GM18517 (cell line): Measurements from ENCODE around the gene GADD45B.
"Not testable (repeated sequence)": the region's sequence is repeated elsewhere in the genome, so short reads cannot be mapped to it uniquely, and the experiment has no call there.

Source experiments
- ATAC-seq: cut with Tn5 transposase; IDR thresholded peaks from one replicate; pipeline ENCODE4 v1.9.1; 2021; ENCODE audit warnings: mild to moderate bottlenecking, moderate library complexity; ENCODE audit not compliant: unreplicated experiment

The GADD45B gene

GRCh38 chr19:2443785-2444182 is 32.1 kb upstream of the GADD45B start:
- ATAC-seq, result no peak

DNA sequence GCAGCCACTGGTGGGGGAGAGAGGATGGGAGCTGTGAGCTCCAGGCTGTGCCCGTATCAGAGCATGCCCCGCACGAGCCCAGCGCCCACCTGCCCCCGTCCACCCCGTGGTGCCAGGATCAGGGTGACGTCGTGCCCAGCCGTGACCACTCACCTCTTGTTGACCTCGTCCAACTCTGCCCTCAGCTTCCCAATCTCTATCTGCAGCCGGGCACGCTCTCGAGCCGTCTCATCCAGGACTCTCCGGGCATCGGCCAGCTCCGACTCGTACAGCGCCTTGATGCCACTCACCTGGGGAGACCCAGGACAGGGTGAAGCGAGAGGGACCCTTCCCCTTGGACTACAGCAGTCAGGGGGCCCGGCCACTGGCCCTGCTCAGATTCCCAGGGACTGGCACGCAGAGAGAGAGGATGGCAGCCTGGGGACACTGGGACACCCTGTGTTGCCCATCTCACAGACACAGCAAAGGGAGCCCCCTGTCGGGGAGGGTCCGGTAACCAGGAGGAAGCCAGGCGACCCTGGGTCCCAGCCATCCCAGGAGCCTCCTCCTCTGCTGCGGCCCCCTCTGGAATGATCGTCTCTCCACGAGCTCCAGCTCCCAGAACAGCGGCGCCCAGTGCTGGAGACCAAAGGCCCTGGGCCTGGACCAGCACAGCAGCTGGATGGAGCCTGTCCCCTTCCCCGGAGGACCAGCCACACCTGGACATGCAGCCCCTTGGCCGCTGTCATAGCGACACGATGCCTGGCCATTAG is 31.5 kb upstream of the GADD45B start:
- ATAC-seq, result no peak

DNA sequence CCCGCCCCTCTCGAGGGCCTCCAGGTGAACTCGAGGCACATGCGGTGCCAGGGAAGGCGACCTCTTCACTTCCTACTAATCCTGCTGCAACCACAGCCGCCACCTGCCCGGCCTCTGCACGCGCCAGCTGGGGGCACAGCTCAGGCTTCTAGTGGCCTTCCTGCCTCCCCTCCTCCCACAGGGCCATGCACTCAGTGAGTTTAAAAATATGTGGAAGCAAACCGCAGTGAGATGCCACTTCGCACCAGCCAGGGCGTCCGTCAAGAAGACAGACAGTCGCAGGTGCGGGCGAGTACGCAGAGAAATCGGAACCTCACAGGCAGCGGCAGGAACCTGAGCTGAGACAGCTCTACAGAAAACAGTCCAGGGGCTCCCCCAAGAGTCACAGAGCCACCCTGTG is 29.5 kb upstream of the GADD45B start:
- ATAC-seq, result no peak

- ATAC-seq, result no peak
Observed at GRCh38 chr19:2449019-2449418, 26.9 kb upstream of the GADD45B start.

DNA sequence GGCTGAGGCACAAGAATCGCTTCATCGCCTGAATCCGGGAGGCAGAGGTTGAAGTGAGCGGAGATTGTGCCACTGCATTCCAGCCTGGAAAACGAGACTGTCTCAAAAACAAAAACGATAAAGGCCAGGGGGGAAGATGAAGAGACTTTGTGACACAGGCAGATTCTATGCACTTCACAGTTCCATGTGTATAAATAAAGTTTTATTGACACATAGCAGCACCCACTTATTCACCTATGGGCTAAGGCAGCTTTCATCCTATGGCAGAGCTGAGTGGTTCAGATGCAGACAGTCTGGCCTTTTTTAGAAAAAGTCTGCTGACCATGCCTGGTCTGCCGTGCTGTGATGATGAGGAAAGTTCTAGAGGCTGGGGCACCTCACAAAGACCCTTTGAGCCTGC is 24.8 kb upstream of the GADD45B start:
- no peak for ATAC-seq

DNA sequence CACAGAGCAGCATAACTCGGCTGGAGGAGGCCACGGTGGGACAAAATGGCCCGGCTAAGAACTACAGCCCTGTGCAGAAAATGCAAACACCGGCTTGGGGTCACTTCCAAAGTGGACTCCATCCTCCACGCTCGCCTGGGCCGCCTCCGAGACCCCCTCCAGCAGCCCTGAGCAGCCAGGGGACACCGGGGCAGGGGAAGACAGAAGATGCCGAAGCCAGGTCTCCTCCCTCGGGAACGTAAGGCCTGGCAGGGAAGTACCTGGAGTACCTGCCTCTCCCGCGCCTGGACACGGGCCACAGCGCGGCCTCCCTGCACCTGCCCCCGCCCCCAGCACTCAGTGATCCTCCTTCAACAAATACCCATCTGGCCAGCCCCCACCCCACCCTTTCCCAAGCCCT is 24.2 kb upstream of the GADD45B start:
- no peak for ATAC-seq

- no peak for ATAC-seq
Observed at GRCh38 chr19:2453431-2454025, 22.4 kb upstream of the GADD45B start.

- no peak for ATAC-seq
Observed at GRCh38 chr19:2454199-2454961, 21.5 kb upstream of the GADD45B start.

GRCh38 chr19:2454962-2455850 is 20.7 kb upstream of the GADD45B start:
- ATAC-seq, result no peak

GRCh38 chr19:2455851-2456570 is 19.9 kb upstream of the GADD45B start:
- ATAC-seq, result no peak

- no peak for ATAC-seq
Observed at GRCh38 chr19:2457394-2458037, 18.4 kb upstream of the GADD45B start.

GRCh38 chr19:2458054-2458453 is 17.9 kb upstream of the GADD45B start:
- no peak for ATAC-seq

GRCh38 chr19:2458776-2459175 is 17.2 kb upstream of the GADD45B start:
- not testable (repeated sequence) for ATAC-seq

- no peak for ATAC-seq
Observed at GRCh38 chr19:2460245-2460644, 15.7 kb upstream of the GADD45B start.

DNA sequence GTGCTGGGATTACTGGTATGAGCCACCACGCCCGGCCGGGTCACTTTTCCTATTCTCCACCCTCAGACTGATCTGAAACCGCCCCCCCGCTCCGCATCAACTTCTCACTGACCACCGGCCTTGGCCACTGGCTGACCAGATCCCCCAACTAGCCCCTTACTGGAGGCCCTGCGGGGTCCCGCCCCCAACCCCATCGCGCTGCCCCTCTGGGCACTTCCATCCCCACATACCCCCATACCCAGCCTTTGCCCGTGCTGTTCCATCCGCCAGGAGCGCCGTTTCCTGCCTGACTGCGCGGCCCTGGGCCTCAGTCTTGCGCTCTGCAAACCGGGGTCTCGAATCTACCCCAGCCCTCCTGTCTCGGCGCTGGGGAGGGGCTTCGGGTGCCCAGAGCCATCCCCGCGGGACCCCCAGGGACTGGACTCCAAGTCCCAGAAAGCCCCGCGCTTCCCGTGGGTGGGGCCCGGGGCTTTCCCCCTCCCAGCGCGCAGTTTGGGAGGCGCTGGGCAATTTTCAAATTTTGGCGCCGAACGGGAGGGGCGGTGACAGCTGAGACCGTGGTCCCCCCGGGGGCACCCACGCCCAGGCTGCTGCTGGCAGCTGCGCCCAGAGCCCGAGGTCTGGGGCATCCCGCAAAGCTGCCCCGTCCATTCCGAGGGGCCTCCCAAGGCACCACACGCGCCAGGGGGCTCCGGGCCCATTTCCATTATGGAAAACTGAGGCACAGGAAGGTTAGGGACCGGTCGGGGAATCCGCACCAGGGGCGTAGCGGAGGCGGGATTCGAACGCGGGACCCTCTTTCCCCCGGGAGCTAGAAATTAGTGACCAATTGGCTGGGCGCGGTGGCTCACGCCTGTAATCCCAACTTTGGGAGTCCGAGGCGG is 13.9 kb upstream of the GADD45B start:
- no peak for ATAC-seq

- ATAC-seq, result no peak
Observed at GRCh38 chr19:2462635-2463421, 13.1 kb upstream of the GADD45B start.

DNA sequence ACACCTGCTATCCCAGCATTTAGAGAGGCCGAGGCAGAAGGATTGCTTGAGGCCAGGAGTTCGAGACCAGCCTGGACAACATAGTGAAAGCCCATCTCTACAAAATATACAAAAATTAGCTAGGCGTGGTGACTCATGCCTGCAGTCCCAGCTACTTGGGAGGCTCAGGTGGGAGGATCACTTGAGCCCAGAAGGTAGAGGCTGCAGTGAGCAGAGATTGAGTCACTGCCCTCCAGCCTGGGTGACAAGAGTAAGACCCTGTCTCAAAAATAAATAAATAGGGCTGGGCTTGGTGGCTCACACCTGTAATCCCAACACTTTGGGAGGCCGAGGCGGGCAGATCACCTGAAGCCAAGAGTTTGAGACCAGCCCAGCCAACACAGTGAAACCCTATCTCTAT is 12.2 kb upstream of the GADD45B start:
- ATAC-seq, result not testable (repeated sequence)

DNA sequence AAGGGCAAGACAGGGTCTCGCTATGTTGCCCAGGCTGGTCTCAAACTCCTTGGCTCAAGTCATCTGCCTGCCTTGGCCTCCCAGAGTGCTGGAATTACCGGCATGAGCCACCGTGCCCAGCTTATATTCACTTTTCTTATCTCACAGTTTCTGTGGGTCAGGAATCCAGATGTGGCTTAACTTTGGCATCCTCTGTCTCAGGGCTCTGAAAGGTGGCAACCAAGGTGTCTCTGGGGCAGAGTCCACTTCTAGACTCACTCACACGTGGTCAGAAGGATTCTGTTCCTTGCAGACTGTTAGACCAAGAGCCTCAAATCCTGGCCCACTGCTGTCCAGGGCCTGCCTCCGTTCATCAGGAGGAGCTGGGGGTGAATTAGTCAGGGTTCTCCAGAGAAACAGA is 11.5 kb upstream of the GADD45B start:
- no peak for ATAC-seq
